DOHH2 (cell line): Measurements from ENCODE around the gene RABGEF1.
"Not testable (repeated sequence)": the region's sequence is repeated elsewhere in the genome, so short reads cannot be mapped to it uniquely, and the experiment has no call there.

Experiments
- H3F3A ChIP-seq: fragments of 200-600 bp; sonication (generic), shearing (Covaris generic); 2 replicates; pipeline ENCODE4 v1.6.0; 2016; ENCODE audit warnings: antibody characterized with exemption, mild to moderate bottlenecking; ENCODE audit not compliant: control insufficient read depth, insufficient read depth
- H3K27ac ChIP-seq: fragments of 200-600 bp; sonication (generic); 2 replicates; pipeline ENCODE4 v1.5.1; 2014; ENCODE audit warnings: low read depth, mild to moderate bottlenecking, low read length, moderate library complexity
- H3K27me3 ChIP-seq: fragments of 200-600 bp; sonication (generic); 2 replicates; pipeline ENCODE4 v1.6.1; 2014; ENCODE audit warnings: mild to moderate bottlenecking, low read length, mixed read lengths; ENCODE audit not compliant: control insufficient read depth
- H3K36me3 ChIP-seq: fragments of 200-600 bp; sonication (generic); 2 replicates; pipeline ENCODE4 v1.6.1; 2014; ENCODE audit warnings: mild to moderate bottlenecking, low read length, moderate library complexity, mixed read lengths; ENCODE audit not compliant: control insufficient read depth
- H3K4me1 ChIP-seq: fragments of 200-600 bp; sonication (generic); 2 replicates; pipeline ENCODE4 v1.6.1; 2014; ENCODE audit warnings: mild to moderate bottlenecking, low read length, mixed read lengths; ENCODE audit not compliant: control insufficient read depth
- H3K4me2 ChIP-seq: fragments of 200-600 bp; sonication (generic); 2 replicates; pipeline ENCODE4 v1.6.0; 2014; ENCODE audit warnings: mild to moderate bottlenecking, low read length, moderate library complexity
- H3K4me3 ChIP-seq: fragments of 200-600 bp; sonication (generic); 2 replicates; pipeline ENCODE4 v1.5.1; 2014; ENCODE audit warnings: mild to moderate bottlenecking, low read length, mixed read lengths
- H3K79me2 ChIP-seq: fragments of 200-600 bp; sonication (generic); 2 replicates; pipeline ENCODE4 v1.6.1; 2014; ENCODE audit warnings: mild to moderate bottlenecking, low read length, mixed read lengths; ENCODE audit not compliant: control insufficient read depth
- H3K9me2 ChIP-seq: fragments of 200-600 bp; sonication (generic); replicated peaks from 2 replicates; pipeline ENCODE4 v1.6.1; 2014; ENCODE audit warnings: mild to moderate bottlenecking, low read length, mixed read lengths; ENCODE audit not compliant: control insufficient read depth
- H3K9me3 ChIP-seq: fragments of 200-600 bp; sonication (generic); 2 replicates; pipeline ENCODE4 v1.6.1; 2014; ENCODE audit warnings: antibody characterized with exemption, low read length, mixed read lengths; ENCODE audit not compliant: control insufficient read depth, insufficient read depth
- H4K20me1 ChIP-seq: fragments of 200-600 bp; sonication (generic); 2 replicates; pipeline ENCODE4 v1.6.0; 2014; ENCODE audit warnings: low read depth, mild to moderate bottlenecking, antibody characterized with exemption, low read length, moderate library complexity; ENCODE audit not compliant: control insufficient read depth, insufficient read depth
- EZH2phosphoT487 ChIP-seq: fragments of 200-600 bp; sonication (generic); IDR thresholded peaks from 2 replicates; pipeline ENCODE4 v1.6.1; 2017; ENCODE audit warnings: borderline replicate concordance, mild to moderate bottlenecking, antibody characterized with exemption, low read length, moderate library complexity, mixed read lengths
- TF ChIP-seq, protein P1 (sequence below): fragments of 200-600 bp; sonication (generic); IDR thresholded peaks from one replicate; pipeline ENCODE4 v1.5.1; 2014; ENCODE audit warnings: antibody characterized with exemption, mild to moderate bottlenecking, low read depth, low read length; ENCODE audit not compliant: poor library complexity, severe bottlenecking

RABGEF1 gene

GRCh38 chr7:66700633-66701131, 39.9 kb upstream of the RABGEF1 start:
- H3K9me3 ChIP-seq: no peaks in the 10 kb centered on the region
- H3K27ac ChIP-seq: no peak overlapping the region
- no peaks in the 10 kb centered on the region for H3K9me2 ChIP-seq
- no peaks in the 10 kb centered on the region for H3K79me2 ChIP-seq
- H3K4me3 ChIP-seq: no peak overlapping the region
- H3K4me1 ChIP-seq: peaks cover 10% of the 10 kb centered on the region
- no peaks in the 10 kb centered on the region for H3K36me3 ChIP-seq
- H3F3A ChIP-seq: peaks cover 5% of the 10 kb centered on the region
- H3K4me2 ChIP-seq: no peak overlapping the region
- H4K20me1 ChIP-seq: no peaks in the 10 kb centered on the region
- TF ChIP-seq, protein P1, sequence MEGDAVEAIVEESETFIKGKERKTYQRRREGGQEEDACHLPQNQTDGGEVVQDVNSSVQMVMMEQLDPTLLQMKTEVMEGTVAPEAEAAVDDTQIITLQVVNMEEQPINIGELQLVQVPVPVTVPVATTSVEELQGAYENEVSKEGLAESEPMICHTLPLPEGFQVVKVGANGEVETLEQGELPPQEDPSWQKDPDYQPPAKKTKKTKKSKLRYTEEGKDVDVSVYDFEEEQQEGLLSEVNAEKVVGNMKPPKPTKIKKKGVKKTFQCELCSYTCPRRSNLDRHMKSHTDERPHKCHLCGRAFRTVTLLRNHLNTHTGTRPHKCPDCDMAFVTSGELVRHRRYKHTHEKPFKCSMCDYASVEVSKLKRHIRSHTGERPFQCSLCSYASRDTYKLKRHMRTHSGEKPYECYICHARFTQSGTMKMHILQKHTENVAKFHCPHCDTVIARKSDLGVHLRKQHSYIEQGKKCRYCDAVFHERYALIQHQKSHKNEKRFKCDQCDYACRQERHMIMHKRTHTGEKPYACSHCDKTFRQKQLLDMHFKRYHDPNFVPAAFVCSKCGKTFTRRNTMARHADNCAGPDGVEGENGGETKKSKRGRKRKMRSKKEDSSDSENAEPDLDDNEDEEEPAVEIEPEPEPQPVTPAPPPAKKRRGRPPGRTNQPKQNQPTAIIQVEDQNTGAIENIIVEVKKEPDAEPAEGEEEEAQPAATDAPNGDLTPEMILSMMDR: no peak
- TF ChIP-seq EZH2phosphoT487: no peak
- no peaks in the 10 kb centered on the region for H3K27me3 ChIP-seq

DNA sequence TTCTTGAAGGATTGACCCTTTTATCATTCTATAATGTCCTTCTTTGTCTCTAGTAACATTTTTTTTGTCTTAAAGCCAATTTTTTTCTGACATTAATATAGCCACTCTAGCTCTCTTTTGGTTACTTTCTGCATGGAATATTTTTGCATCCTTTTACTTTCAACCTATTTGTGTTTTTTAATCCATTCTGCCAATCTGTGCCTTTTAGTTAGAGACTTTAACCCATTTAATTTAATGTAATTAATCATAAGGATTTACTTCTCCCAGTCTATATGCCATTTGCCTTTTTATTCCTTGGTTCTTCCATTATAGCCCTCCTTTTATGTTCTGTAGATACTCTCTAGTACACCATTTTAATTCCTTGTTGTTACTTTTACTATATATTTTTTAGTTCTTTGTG, 32.7 kb upstream of the RABGEF1 start:
- Histone ChIP-seq H3K79me2 (no peaks in the 10 kb centered on the region), H3K36me3 (no peaks in the 10 kb centered on the region), H3K4me3 (no peak overlapping the region), H3K9me3 (no peaks in the 10 kb centered on the region), H3K27ac (no peak overlapping the region), H4K20me1 (no peaks in the 10 kb centered on the region), H3K4me1 (peaks cover 10% of the 10 kb centered on the region), H3F3A (peaks cover 5% of the 10 kb centered on the region), H3K27me3 (no peaks in the 10 kb centered on the region), H3K4me2 (no peak overlapping the region), H3K9me2 (no peaks in the 10 kb centered on the region)
- TF ChIP-seq, protein P1: no peak
- TF ChIP-seq EZH2phosphoT487: no peak

- H3K27me3 ChIP-seq, H3K4me2 ChIP-seq, H3K9me3 ChIP-seq, H4K20me1 ChIP-seq, H3K79me2 ChIP-seq, H3K9me2 ChIP-seq, H3F3A ChIP-seq, H3K27ac ChIP-seq, H3K4me1 ChIP-seq, H3K4me3 ChIP-seq: not testable (repeated sequence)
- H3K36me3 ChIP-seq: peaks cover 11% of the 10 kb centered on the region
Observed at GRCh38 chr7:66710752-66711151, 29.8 kb upstream of the RABGEF1 start.

DNA sequence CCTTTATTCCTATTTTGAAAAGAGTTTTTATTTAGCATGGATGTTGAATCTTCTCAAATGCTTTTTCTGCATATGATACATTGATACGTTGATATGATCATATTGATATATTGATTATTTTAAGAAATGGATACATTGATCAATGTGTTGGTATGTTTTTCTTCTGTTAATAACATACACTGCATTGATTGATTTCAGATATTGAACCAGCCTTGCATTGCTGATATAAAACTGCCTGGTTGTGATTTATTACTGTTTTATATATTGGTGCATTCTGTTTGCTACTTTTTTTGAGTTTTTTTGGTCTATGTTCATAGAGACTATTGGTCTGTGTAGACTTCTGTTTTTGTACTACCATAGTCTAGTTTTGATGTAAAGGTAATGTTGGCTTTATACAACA, 26.8 kb upstream of the RABGEF1 start:
- Histone ChIP-seq H3K4me2 (no peak overlapping the region), H3K27ac (no peak overlapping the region), H3K79me2 (no peaks in the 10 kb centered on the region), H4K20me1 (no peaks in the 10 kb centered on the region), H3F3A (no peaks in the 10 kb centered on the region), H3K4me3 (no peak overlapping the region), H3K4me1 (peaks cover 8% of the 10 kb centered on the region), H3K9me2 (no peaks in the 10 kb centered on the region), H3K36me3 (peaks cover 11% of the 10 kb centered on the region), H3K9me3 (peaks cover 10% of the 10 kb centered on the region; the same call in 1 of the 2 replicates), H3K27me3 (no peaks in the 10 kb centered on the region)
- no peak for TF ChIP-seq EZH2phosphoT487
- TF ChIP-seq, protein P1: no peak

DNA sequence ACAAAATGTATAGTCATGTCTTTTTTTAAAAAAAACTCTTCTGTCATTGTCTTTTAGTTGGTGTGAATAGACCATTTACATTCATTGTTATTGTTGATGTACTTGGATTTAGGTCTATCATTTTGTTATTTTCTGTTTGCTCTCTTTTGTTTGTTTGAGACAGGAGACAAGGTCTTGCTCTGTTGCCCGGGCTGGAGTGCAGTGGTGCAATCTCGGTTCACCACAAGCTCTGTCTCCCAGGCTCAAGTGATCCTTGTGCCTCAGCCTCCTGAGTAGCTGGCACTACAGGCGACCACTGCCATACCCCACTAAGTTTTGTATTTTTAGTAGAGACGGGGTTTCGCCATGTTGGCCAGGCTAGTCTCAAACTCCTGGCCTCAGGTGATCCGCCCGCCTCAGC, 23.9 kb upstream of the RABGEF1 start:
- not testable (repeated sequence) for H3K27me3 ChIP-seq, H3K27ac ChIP-seq, H3K9me3 ChIP-seq, H3K4me2 ChIP-seq, H3K79me2 ChIP-seq, H3K9me2 ChIP-seq, H3K4me3 ChIP-seq, H4K20me1 ChIP-seq, H3F3A ChIP-seq
- H3K36me3 ChIP-seq: peaks cover 11% of the 10 kb centered on the region
- H3K4me1 ChIP-seq: peaks cover 17% of the 10 kb centered on the region
